Endodermal cell (in vitro differentiated cells): ENCODE measurements around the gene RGS3. TPM values are rescaled to one million over a fixed set of nuclear protein-coding genes. Genes with fewer than 3 reads are reported as not detected.
"Not testable (repeated sequence)": the region's sequence is repeated elsewhere in the genome, so short reads cannot be mapped to it uniquely, and the experiment has no call there.

Experiments used
- DNase-seq: peaks from one replicate; pipeline ENCODE4 v3.0.0-alpha.2; 2017
- H3K27ac ChIP-seq: 2 replicates; pipeline ENCODE4 v1.5.1; 2013; ENCODE audit warnings: mild to moderate bottlenecking, low read depth, low read length, moderate library complexity
- H3K27me3 ChIP-seq: 2 replicates; pipeline ENCODE4 v1.6.1; 2013; ENCODE audit warnings: mild to moderate bottlenecking, low read length, moderate library complexity; ENCODE audit not compliant: insufficient read depth, control insufficient read depth, poor library complexity, severe bottlenecking
- H3K36me3 ChIP-seq: 2 replicates; pipeline ENCODE4 v1.7.0; 2013; ENCODE audit warnings: mild to moderate bottlenecking, low read length, moderate library complexity; ENCODE audit not compliant: control insufficient read depth, insufficient read depth
- H3K4me1 ChIP-seq: one replicate; pipeline ENCODE4 v1.7.0; 2013; ENCODE audit warnings: low read length; ENCODE audit not compliant: control insufficient read depth, insufficient read depth
- H3K4me3 ChIP-seq: 2 replicates; pipeline ENCODE4 v1.5.1; 2013; ENCODE audit warnings: mild to moderate bottlenecking, low read length, moderate library complexity
- H3K9ac ChIP-seq: 2 replicates; pipeline ENCODE4 v1.6.1; 2013; ENCODE audit warnings: mild to moderate bottlenecking, low read length, moderate library complexity; ENCODE audit not compliant: poor library complexity, severe bottlenecking; ENCODE audit errors: extremely low read depth
- H3K9me3 ChIP-seq: 2 replicates; pipeline ENCODE4 v1.6.1; 2013; ENCODE audit warnings: mild to moderate bottlenecking, low read length, moderate library complexity; ENCODE audit not compliant: control insufficient read depth
- H3K27ac Mint-ChIP-seq: 2 replicates; pipeline ENCODE4 v1.8.0; 2020; ENCODE audit warnings: mixed read lengths
- H3K27me3 Mint-ChIP-seq: 2 replicates; pipeline ENCODE4 v1.8.0; 2021; ENCODE audit warnings: mild to moderate bottlenecking, mixed read lengths; ENCODE audit not compliant: insufficient read depth
- H3K36me3 Mint-ChIP-seq: 2 replicates; pipeline ENCODE4 v1.8.0; 2020; ENCODE audit warnings: low read depth, mixed read lengths
- H3K4me1 Mint-ChIP-seq: 2 replicates; pipeline ENCODE4 v1.8.0; 2020; ENCODE audit warnings: mixed read lengths
- H3K4me3 Mint-ChIP-seq: 2 replicates; pipeline ENCODE4 v1.8.0; 2020; ENCODE audit warnings: mild to moderate bottlenecking, moderate library complexity, mixed read lengths
- H3K9me3 Mint-ChIP-seq: 2 replicates; pipeline ENCODE4 v1.8.0; 2020; ENCODE audit warnings: mild to moderate bottlenecking, mixed read lengths
- CTCF ChIP-seq: fragments of 200-600 bp; sonication (generic); conservative IDR thresholded peaks from 2 replicates; pipeline ENCODE4 v1.5.0; 2021; ENCODE audit warnings: antibody characterized with exemption, mild to moderate bottlenecking
- WGBS, 2 experiments: methylation state at CpG; one replicate each; pipeline versions ENCODE4 v1.1.5 to v1.1.7; 2013; ENCODE audit warnings: missing lambda C conversion rate in 2 of 2, mixed read lengths in 1 of 2; ENCODE audit not compliant: insufficient coverage in 1 of 2, insufficient read length in 1 of 2; 5-methylcytosine and 5-hydroxymethylcytosine counted together
- total RNA-seq, 2 donors: library from RNA; stranded (reverse); fragmentation: NEBNext Ultra II Directional in 1 of 2; extraction: Animal tissue kit (Norgen Biotek cat#: 25700) in 1 of 2; gene quantifications; 2 replicates in 1 of 2; 3 replicates in 1 of 2; pipeline ENCODE4 v1.2.1, GENCODE V29; 2021

Gene RGS3
- total RNA-seq, 2 donors from 2014 or later, result 20.7 to 40.3 TPM

DNA sequence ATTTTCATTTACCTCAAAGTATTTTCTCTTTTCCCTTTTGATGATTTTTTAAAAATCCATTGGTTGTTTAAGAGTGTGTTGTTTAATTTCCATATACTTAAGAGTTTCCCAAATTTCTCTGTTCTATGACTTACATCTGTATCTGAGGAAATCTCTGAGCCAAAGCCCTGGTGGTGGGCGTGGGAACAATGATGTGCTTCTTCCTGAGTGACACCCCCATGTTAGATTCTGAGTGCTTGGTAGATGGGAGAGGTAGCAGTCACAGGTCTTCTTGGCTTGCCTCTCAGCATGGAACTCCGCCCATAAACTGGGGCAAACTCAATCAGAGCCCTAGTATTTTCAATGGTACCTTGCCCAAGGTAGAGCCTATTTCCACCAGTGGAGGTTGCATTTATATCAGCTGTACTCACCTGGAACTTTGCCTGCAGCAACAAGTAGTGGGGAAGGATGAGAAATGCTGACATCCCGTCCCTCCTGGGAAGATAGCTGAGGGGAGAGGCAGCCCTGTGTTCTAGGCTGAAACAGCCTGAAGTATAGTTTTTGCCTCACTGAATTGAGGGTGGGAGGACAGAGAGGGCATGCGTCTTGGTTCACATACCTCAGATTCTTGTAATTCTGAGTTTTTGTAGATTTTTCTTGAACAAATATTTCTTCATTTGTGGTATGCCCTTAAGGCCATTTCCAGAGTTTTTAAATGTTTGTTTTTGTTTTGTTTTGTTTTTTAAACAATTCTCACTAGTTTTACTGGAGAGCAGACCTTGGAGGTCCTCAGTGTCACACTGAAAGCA, 26.6 kb upstream of the RGS3 start:
- Mint-ChIP-seq H3K27me3 (peaks cover 22% of the 10 kb centered on the region), H3K36me3 (no peaks in the 10 kb centered on the region), H3K4me1 (no peaks in the 10 kb centered on the region), H3K9me3 (peaks cover 12% of the 10 kb centered on the region), H3K4me3 (no peak overlapping the region), H3K27ac (no peak overlapping the region)
- no peak for DNase-seq
- H3K4me3 ChIP-seq, result no peak overlapping the region
- H3K4me1 ChIP-seq, result no peaks in the 10 kb centered on the region
- H3K9me3 ChIP-seq, result no peaks in the 10 kb centered on the region
- TF ChIP-seq CTCF, result peak; percentile 17
- no peaks in the 10 kb centered on the region for H3K36me3 ChIP-seq
- WGBS, 2 experiments, result 90 to 92% methylated on average over 2 to 4 of the region's 4 CpGs
- no peak overlapping the region for H3K9ac ChIP-seq
- no peak overlapping the region for H3K27ac ChIP-seq
- peaks cover 14% of the 10 kb centered on the region for H3K27me3 ChIP-seq

DNA sequence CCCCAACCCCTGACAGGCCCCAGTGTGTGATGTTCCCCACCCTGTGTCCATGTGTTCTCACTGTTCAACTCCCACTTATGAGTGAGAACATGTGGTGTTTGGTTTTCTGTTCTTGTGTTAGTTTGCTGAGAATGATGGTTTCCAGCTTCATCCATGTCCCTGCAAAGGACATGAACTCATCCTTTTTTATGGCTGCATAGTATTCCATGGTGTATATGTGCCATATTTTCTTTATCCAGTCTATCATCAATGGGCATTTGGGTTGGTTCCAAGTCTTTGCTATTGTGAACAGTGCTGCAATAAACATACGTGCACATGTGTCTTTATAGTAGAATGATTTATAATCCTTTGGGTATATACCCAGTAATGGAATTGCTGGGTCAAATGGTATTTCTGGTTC, 25.8 kb upstream of the RGS3 start:
- Mint-ChIP-seq H3K9me3 (peaks cover 12% of the 10 kb centered on the region), H3K27me3 (peaks cover 20% of the 10 kb centered on the region)
- not testable (repeated sequence) for H3K4me1 ChIP-seq, DNase-seq, H3K9ac ChIP-seq, H3K4me3 Mint-ChIP-seq, H3K27ac Mint-ChIP-seq, H3K27me3 ChIP-seq, H3K4me1 Mint-ChIP-seq, H3K9me3 ChIP-seq, H3K27ac ChIP-seq, H3K4me3 ChIP-seq, H3K36me3 ChIP-seq, H3K36me3 Mint-ChIP-seq
- 75 to 83% methylated on average over 1 of the region's 1 CpG for WGBS, 2 experiments

DNA sequence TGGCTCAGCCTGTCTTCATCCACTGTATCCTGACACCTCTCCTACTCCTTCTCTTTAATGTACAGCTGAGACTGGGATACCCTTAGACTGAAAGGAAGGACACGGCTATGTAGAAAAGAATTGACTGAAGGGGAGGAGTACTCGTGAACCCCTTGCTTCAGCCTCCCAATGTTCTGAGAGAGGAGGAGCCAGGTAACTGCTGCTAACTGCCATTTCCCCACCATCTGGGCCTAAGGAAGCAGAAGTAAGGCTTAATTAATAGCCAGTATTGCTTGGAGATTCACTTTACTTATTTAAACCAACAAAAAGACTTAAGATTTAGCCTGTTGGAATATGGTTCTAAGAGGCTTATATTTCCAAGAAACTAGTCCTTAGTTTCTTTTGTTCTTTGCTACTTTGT, 18.8 kb upstream of the RGS3 start:
- no peak for DNase-seq
- H3K4me1 Mint-ChIP-seq, result no peaks in the 10 kb centered on the region
- no peak overlapping the region for H3K9ac ChIP-seq

More for the DNA sequence above, 18.8 kb upstream of the RGS3 start:
- Histone ChIP-seq H3K9me3 (no peaks in the 10 kb centered on the region), H3K27ac (no peak overlapping the region), H3K36me3 (no peaks in the 10 kb centered on the region), H3K27me3 (no peaks in the 10 kb centered on the region), H3K4me1 (no peaks in the 10 kb centered on the region), H3K4me3 (no peak overlapping the region)
- Mint-ChIP-seq H3K36me3 (no peaks in the 10 kb centered on the region), H3K4me3 (no peak overlapping the region), H3K27me3 (no peaks in the 10 kb centered on the region), H3K27ac (no peak overlapping the region), H3K9me3 (no peaks in the 10 kb centered on the region)
- TF ChIP-seq CTCF, result no peak
- WGBS, 2 experiments, result 100% methylated on average over 2 of the region's 2 CpGs; no CpG with 5 or more reads in 1 of the 2 experiments
